Calu3 (cell line): ENCODE measurements around the gene HES3. TPM values are rescaled to one million over a fixed set of nuclear protein-coding genes. Genes with fewer than 3 reads are reported as not detected.

Source experiments
- BruUV-seq: library from RNA; stranded (reverse); fragments of 400-500 nt; replicated peaks from 2 replicates; lab custom pipeline; 2021; lab: Mats Ljungman, UMichigan
- CTCF ChIA-PET: fragments of 300-600 bp; sonication (Branson Sonifier 250); formaldehyde crosslinking; loops from one replicate; lab custom pipeline; 2022; ENCODE audit warnings: antibody characterized with exemption; lab: Charles Lee
- DNase-seq: peaks from one replicate; pipeline ENCODE4 v3.0.0; 2022
- H3K27ac Mint-ChIP-seq: one replicate; pipeline ENCODE4 v1.8.0; 2022; ENCODE audit warnings: mixed read lengths; ENCODE audit not compliant: unreplicated experiment
- H3K27me3 Mint-ChIP-seq: one replicate; pipeline ENCODE4 v1.8.0; 2022; ENCODE audit warnings: mixed read lengths; ENCODE audit not compliant: unreplicated experiment
- H3K36me3 Mint-ChIP-seq: one replicate; pipeline ENCODE4 v1.8.0; 2022; ENCODE audit warnings: mild to moderate bottlenecking, moderate library complexity, mixed read lengths; ENCODE audit not compliant: insufficient read depth, unreplicated experiment
- H3K4me1 Mint-ChIP-seq: one replicate; pipeline ENCODE4 v1.8.0; 2022; ENCODE audit warnings: mild to moderate bottlenecking, low read depth, mixed read lengths; ENCODE audit not compliant: unreplicated experiment
- H3K4me3 Mint-ChIP-seq: one replicate; pipeline ENCODE4 v1.8.0; 2022; ENCODE audit warnings: mild to moderate bottlenecking, low read depth, moderate library complexity, mixed read lengths; ENCODE audit not compliant: unreplicated experiment
- H3K9me3 Mint-ChIP-seq: one replicate; pipeline ENCODE4 v1.8.0; 2022; ENCODE audit warnings: low read depth, mixed read lengths; ENCODE audit not compliant: unreplicated experiment
- intact Hi-C: fragments of 100-400 bp; cut with micrococcal nuclease; formaldehyde crosslinking; loops from one replicate; pipeline ENCODE4 v1.10.0; 2022; ENCODE audit not compliant: unreplicated experiment
- total RNA-seq: library from RNA; stranded (reverse); gene quantifications from 2 replicates; pipeline ENCODE4 v1.2.3, GENCODE V29; 2022
- TF ChIP-seq, protein P1 (sequence below): fragments of 200-600 bp; IDR thresholded peaks from one replicate; pipeline ENCODE4 v1.8.0; 2022; ENCODE audit warnings: antibody characterized with exemption; ENCODE audit not compliant: unreplicated experiment

HES3 gene
- total RNA-seq, 1 experiment from 2014 or later = not detected

DNA sequence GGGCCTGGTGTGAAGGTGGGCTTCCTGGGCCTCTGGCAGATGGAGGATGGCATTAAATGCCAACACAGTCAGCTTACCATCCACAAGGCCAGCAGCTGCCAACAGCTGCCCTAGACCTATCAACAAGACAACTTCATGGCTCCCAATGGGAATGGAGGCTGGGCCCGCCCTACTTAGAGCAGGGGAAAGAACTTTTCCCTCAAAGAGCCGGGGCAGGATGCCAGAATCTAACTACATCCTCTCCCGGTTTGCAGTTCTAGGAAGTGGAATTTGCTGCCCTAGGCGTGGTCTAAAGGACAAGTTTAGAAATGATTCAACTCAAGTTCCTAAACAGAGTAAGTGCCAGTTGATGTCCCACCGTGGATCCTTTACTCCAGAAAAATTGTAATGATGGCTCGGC, 21.3 kb upstream of the HES3 start:
- DNase-seq = no peak
- intact Hi-C loops = no loop called here
- no TSS peak for BruUV-seq
- Mint-ChIP-seq H3K9me3 (no peaks in the 10 kb centered on the region), H3K36me3 (peaks cover 83% of the 10 kb centered on the region), H3K4me1 (peaks cover 61% of the 10 kb centered on the region), H3K27me3 (no peaks in the 10 kb centered on the region), H3K4me3 (no peak overlapping the region), H3K27ac (peak overlapping the region; percentile 39)
- TF ChIP-seq, protein P1, sequence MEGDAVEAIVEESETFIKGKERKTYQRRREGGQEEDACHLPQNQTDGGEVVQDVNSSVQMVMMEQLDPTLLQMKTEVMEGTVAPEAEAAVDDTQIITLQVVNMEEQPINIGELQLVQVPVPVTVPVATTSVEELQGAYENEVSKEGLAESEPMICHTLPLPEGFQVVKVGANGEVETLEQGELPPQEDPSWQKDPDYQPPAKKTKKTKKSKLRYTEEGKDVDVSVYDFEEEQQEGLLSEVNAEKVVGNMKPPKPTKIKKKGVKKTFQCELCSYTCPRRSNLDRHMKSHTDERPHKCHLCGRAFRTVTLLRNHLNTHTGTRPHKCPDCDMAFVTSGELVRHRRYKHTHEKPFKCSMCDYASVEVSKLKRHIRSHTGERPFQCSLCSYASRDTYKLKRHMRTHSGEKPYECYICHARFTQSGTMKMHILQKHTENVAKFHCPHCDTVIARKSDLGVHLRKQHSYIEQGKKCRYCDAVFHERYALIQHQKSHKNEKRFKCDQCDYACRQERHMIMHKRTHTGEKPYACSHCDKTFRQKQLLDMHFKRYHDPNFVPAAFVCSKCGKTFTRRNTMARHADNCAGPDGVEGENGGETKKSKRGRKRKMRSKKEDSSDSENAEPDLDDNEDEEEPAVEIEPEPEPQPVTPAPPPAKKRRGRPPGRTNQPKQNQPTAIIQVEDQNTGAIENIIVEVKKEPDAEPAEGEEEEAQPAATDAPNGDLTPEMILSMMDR = no peak
- CTCF ChIA-PET = no interaction called here

- Mint-ChIP-seq H3K9me3 (no peaks in the 10 kb centered on the region), H3K27ac (peak overlapping the region; percentile 87), H3K4me1 (peaks cover 51% of the 10 kb centered on the region), H3K27me3 (no peaks in the 10 kb centered on the region), H3K4me3 (no peak overlapping the region), H3K36me3 (peaks cover 73% of the 10 kb centered on the region)
- CTCF ChIA-PET = interaction anchor here (0.7 kb wide), 2 partner anchors 19 to 21 kb away, joined by 3 read pairs; no protein-coding TSS in a partner anchor
- intact Hi-C loops = no loop called here
- no peak for DNase-seq
- TF ChIP-seq, protein P1 = no peak
- BruUV-seq = TSS peak; percentile 57
Observed at GRCh38 chr1:6223617-6224016, 20.4 kb upstream of the HES3 start.

DNA sequence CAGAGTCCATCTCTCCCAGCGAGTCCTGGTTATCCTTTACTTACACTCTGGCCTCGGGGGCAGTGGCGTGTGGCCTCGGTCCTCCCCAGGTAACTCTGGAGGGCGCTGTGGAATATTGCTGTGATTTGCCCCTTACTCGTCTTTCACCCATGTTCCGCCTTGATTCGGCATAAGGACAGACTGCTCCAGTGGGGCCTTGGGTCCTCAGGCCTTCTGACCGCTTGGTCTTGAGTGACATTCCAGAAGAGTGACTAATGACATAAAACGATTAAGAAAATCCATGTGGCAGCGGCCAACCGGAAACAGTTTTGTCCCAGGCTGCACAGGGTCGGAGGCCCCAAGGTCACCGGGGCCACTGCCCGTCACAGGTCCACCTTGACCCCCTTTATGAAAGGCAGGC, 19.3 kb upstream of the HES3 start:
- CTCF ChIA-PET = no interaction called here
- TF ChIP-seq, protein P1 = no peak
- Mint-ChIP-seq H3K4me1 (peaks cover 43% of the 10 kb centered on the region), H3K9me3 (no peaks in the 10 kb centered on the region), H3K27me3 (no peaks in the 10 kb centered on the region), H3K36me3 (peaks cover 65% of the 10 kb centered on the region), H3K27ac (peak overlapping the region; percentile 87), H3K4me3 (peak overlapping the region; percentile 14)
- BruUV-seq = no TSS peak
- intact Hi-C loops = loop anchor here (1.0 kb wide), 1 partner anchor 10 kb away; no protein-coding TSS in a partner anchor
- no peak for DNase-seq

DNA sequence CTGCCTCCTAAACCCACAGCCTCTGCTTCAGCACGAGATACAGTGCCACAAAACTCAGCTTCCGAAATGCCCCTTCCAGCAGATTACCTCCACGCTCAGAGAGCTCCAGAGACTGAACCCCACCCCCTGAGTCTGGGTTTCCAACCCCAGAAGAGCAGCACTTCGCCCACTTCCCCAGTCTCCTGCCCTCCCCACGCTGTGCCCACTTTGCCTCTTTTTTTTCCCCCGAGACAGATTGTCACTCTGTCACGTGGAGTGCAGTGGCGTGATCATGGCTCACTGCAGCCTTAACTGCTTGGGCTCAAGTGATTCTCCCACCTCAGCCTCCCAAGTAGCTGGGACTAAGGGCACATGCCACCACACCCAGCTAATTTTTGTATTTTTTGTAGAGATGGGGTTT, 18.3 kb upstream of the HES3 start:
- Mint-ChIP-seq H3K4me3 (peak overlapping the region; percentile 31), H3K4me1 (peaks cover 37% of the 10 kb centered on the region), H3K27ac (peak overlapping the region; percentile 87), H3K27me3 (no peaks in the 10 kb centered on the region), H3K9me3 (no peaks in the 10 kb centered on the region), H3K36me3 (peaks cover 59% of the 10 kb centered on the region)
- CTCF ChIA-PET = no interaction called here
- no peak for DNase-seq
- no TSS peak for BruUV-seq
- TF ChIP-seq, protein P1 = no peak
- intact Hi-C loops = loop anchor here (1.0 kb wide), 1 partner anchor 9 kb away; no protein-coding TSS in a partner anchor
